ENCODE data around the gene TSC22D2. TPM values are rescaled to one million over a fixed set of nuclear protein-coding genes. Genes with fewer than 3 reads are reported as not detected.

TSC22D2 gene
- total and polyA plus RNA-seq, 10 of the 15 experiments (the other 5 are each of a cell fraction or from before 2014, with no cell fraction given) = 7.4 to 19.4 (median 10.9) TPM

DNA sequence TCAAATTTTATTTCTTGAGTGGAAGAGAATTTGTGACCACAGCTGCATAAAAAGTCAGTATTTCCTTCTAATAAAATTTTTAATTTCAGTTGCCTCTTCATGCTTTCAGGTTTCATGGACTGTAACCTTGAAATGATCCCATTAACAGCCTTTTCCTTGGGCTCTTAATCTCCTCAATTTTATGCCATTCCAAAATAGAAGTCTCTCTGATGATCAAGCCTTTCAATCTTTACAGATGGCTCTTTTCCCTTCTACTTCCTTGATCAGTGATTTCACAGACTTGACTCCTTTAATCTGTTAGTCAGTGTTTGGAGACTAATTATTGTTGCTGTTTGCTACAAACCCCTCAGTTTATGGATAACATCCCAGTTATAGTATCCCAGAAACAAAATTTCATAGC is 11.9 kb downstream of the TSC22D2 start:
- FAIRE-seq (no peak), DNase-seq (ENCODE audit: low read depth, low spot score) (no peak), ATAC-seq (no peak)
- Histone ChIP-seq H2AFZ (ENCODE audit: control insufficient read depth, low read depth, low read length) (no peak overlapping the region), H3K36me3 (ENCODE audit: control insufficient read depth in 2 of 2, insufficient read depth in 2 of 2, low read length in 1 of 2) (peaks cover 0 to 4% of the 10 kb centered on the region in 2 experiments; a peak in 1 of 4 replicates), H3K79me2 (ENCODE audit: control insufficient read depth, insufficient read depth, low read length) (peaks cover 73% of the 10 kb centered on the region), H3K4me2 (ENCODE audit: control insufficient read depth, insufficient read depth) (no peak overlapping the region), H3K4me1 (ENCODE audit: control insufficient read depth, insufficient read depth, low read length) (no peaks in the 10 kb centered on the region), H3K9me3 (replicated peaks; ENCODE audit: control insufficient read depth, insufficient read depth, low read length) (no peaks in the 10 kb centered on the region), H3K9ac (ENCODE audit: control insufficient read depth, insufficient read depth, low read length) (no peak overlapping the region), H3K4me3 (no peak overlapping the region), H3K27me3 (replicated peaks in 1 of 2; ENCODE audit: control insufficient read depth in 2 of 2, insufficient read depth in 2 of 2, low read length in 1 of 2) (no peaks in the 10 kb centered on the region), H3K27ac (ENCODE audit: control insufficient read depth, insufficient read depth) (no peak overlapping the region), H4K20me1 (ENCODE audit: control insufficient read depth, insufficient read depth) (peaks cover 3% of the 10 kb centered on the region; the same call in 1 of the 2 replicates)
- in situ Hi-C loops (cut with MboI) = no loop called here
- no TSS peak for BruUV-seq (replicated peaks)
- intact Hi-C loops (cut with micrococcal nuclease; ENCODE audit: unreplicated experiment) = no loop called here
- POLR2A ChIA-PET = interaction anchor here (0.7 kb wide), 1 partner anchor 11 kb away, joined by 5 read pairs; no protein-coding TSS in a partner anchor
- SMC1A ChIA-PET (ENCODE audit: uncharacterized antibody, unreplicated experiment) = interaction anchor here (1.0 to 6.4 kb wide), 5 partner anchors 10 to 190 kb away, joined by 3 to 51 read pairs (median 4); no protein-coding TSS in a partner anchor
- CTCF ChIA-PET = interaction anchor here (0.8 to 6.0 kb wide), 6 partner anchors 10 to 612 kb away, joined by 3 to 35 read pairs (median 5); partner anchors contain the start of gene TSC22D2
- TF ChIP-seq CREB1 (IDR thresholded peaks at IDR 0.05; ENCODE audit: low read depth) (no peak), YBX1 (IDR thresholded peaks at IDR 0.05) (no peak), POU2F2 (IDR thresholded peaks at IDR 0.05; ENCODE audit: borderline replicate concordance, low read depth, low read length) (no peak), GABPA (IDR thresholded peaks at IDR 0.05; ENCODE audit: low read depth) (no peak), HDAC6 (IDR thresholded peaks at IDR 0.05; ENCODE audit: unreplicated experiment) (no peak)
- TF ChIP-seq, protein P1, sequence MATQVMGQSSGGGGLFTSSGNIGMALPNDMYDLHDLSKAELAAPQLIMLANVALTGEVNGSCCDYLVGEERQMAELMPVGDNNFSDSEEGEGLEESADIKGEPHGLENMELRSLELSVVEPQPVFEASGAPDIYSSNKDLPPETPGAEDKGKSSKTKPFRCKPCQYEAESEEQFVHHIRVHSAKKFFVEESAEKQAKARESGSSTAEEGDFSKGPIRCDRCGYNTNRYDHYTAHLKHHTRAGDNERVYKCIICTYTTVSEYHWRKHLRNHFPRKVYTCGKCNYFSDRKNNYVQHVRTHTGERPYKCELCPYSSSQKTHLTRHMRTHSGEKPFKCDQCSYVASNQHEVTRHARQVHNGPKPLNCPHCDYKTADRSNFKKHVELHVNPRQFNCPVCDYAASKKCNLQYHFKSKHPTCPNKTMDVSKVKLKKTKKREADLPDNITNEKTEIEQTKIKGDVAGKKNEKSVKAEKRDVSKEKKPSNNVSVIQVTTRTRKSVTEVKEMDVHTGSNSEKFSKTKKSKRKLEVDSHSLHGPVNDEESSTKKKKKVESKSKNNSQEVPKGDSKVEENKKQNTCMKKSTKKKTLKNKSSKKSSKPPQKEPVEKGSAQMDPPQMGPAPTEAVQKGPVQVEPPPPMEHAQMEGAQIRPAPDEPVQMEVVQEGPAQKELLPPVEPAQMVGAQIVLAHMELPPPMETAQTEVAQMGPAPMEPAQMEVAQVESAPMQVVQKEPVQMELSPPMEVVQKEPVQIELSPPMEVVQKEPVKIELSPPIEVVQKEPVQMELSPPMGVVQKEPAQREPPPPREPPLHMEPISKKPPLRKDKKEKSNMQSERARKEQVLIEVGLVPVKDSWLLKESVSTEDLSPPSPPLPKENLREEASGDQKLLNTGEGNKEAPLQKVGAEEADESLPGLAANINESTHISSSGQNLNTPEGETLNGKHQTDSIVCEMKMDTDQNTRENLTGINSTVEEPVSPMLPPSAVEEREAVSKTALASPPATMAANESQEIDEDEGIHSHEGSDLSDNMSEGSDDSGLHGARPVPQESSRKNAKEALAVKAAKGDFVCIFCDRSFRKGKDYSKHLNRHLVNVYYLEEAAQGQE (IDR thresholded peaks at IDR 0.05; ENCODE audit: low read depth, low read length) = no peak
- RAD21 ChIA-PET (ENCODE audit: unreplicated experiment) = interaction anchor here (1.0 to 4.4 kb wide), 5 partner anchors 9 to 181 kb away, joined by 3 to 22 read pairs (median 4); partner anchors contain the start of gene TSC22D2

Measured in GM12878 (cell line).